ENCODE results near the gene SAMD10.

SAMD10 gene

GRCh38 chr20:64000906-64001305, 21.5 kb upstream of the SAMD10 start:
- H3K4me3 ChIP-seq (ENCODE audit: low read depth, low read length) = no peak overlapping the region
- TF ChIP-seq, protein P1, sequence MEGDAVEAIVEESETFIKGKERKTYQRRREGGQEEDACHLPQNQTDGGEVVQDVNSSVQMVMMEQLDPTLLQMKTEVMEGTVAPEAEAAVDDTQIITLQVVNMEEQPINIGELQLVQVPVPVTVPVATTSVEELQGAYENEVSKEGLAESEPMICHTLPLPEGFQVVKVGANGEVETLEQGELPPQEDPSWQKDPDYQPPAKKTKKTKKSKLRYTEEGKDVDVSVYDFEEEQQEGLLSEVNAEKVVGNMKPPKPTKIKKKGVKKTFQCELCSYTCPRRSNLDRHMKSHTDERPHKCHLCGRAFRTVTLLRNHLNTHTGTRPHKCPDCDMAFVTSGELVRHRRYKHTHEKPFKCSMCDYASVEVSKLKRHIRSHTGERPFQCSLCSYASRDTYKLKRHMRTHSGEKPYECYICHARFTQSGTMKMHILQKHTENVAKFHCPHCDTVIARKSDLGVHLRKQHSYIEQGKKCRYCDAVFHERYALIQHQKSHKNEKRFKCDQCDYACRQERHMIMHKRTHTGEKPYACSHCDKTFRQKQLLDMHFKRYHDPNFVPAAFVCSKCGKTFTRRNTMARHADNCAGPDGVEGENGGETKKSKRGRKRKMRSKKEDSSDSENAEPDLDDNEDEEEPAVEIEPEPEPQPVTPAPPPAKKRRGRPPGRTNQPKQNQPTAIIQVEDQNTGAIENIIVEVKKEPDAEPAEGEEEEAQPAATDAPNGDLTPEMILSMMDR (conservative IDR thresholded peaks at IDR 0.05; ENCODE audit: low read depth, low read length) = no peak
- DNase-seq (ENCODE audit: low read depth) = no peak

DNA sequence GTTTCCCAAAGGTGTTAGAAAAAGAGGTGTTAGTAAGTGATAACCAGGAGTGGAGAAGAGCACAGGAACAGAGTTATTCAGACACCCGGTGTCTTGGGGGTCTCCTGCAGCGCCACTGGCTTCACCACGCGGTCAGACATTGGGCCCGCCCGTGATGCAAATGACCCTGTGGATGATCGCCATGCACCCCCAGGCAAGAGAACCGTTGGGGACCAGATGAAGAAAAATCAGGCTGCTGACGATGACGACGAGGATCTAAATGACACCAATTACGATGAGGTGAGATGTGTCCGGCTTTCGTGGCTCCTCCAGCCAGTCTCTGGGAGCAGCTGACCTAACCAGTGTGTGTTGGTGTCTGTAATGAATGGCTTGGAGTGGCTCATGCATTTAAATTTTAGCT, 3.5 kb upstream of the SAMD10 start:
- DNase-seq (ENCODE audit: low read depth) = no peak
- TF ChIP-seq, protein P1 (conservative IDR thresholded peaks at IDR 0.05; ENCODE audit: low read depth, low read length) = no peak
- no peak overlapping the region for H3K4me3 ChIP-seq (ENCODE audit: low read depth, low read length)

GRCh38 chr20:63980806-63981728, 1.6 kb upstream of the SAMD10 start, which contains the start of gene PRPF6:
TSS of gene PRPF6 (plus strand) at chr20:63981132. CDS start at chr20:63981246, 114 bp downstream.
- TF ChIP-seq, protein P1 (conservative IDR thresholded peaks at IDR 0.05; ENCODE audit: low read depth, low read length) = peak; percentile 86
- H3K4me3 ChIP-seq (ENCODE audit: low read depth, low read length) = peak within 1 kb of the TSS; percentile 72
- DNase-seq (ENCODE audit: low read depth) = peak; percentile 97

DNA sequence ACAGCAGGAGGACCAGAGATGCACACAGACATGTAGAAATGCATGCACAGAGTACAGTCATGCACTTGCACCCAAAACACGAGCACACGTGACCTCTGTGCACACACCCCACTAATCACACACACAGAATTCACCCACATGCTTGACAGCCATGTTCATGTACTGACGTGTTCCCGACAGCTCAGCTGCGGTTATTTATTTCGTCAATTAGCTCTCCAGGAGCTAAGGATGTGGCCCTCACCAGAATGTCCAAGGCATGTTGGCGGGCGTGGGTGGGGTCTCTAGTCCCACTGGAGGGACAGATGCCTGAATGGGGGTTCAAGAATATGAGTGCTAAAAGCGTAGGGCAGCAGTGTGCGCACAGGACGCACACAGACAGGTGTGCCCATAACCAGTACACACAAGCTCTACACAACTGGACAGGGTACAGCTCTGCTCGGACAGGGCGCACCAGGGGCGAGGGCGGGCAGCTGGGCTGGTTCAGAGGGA, 919 bp upstream of the SAMD10 start:
- TF ChIP-seq, protein P1 (conservative IDR thresholded peaks at IDR 0.05; ENCODE audit: low read depth, low read length) = no peak
- H3K4me3 ChIP-seq (ENCODE audit: low read depth, low read length) = peak overlapping the region; percentile 41
- no peak for DNase-seq (ENCODE audit: low read depth)

DNA sequence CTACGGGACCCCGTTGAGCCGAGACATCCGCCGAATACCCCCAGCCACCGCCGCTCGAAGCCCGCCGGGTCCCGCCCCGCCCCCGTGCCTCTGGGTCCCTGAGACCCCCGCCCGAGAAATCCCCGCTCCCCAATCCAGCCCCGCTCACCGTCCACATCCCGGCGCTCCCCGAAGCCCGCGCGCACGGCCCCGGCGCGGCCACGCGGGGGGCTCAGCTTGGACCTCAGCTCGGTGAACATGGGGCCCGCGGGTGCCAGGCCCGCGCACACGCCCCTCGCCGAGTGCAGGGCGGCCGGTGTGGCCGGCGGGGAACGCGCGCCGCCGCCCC, 249 bp downstream of the SAMD10 start:
- peak overlapping the region; percentile 53 for H3K4me3 ChIP-seq (ENCODE audit: low read depth, low read length)
- DNase-seq (ENCODE audit: low read depth) = no peak
- TF ChIP-seq, protein P1 (conservative IDR thresholded peaks at IDR 0.05; ENCODE audit: low read depth, low read length) = no peak

- peak; percentile 45 for DNase-seq (ENCODE audit: low read depth)
- TF ChIP-seq, protein P1 (conservative IDR thresholded peaks at IDR 0.05; ENCODE audit: low read depth, low read length) = no peak
- H3K4me3 ChIP-seq (ENCODE audit: low read depth, low read length) = peak overlapping the region; percentile 53
These were observed 868 bp downstream of the SAMD10 start for GRCh38 chr20:63978319-63979228.
